ENCODE measurements around the gene PARP3. TPM values are rescaled to one million over a fixed set of nuclear protein-coding genes. Genes with fewer than 3 reads are reported as not detected.

The PARP3 gene
- total RNA-seq, 1 donor from 2014 or later, result 20.6 TPM

GRCh38 chr3:51971350-51971749 is 29.2 kb downstream of the PARP3 start:
- H3K9me3 ChIP-seq, result no peaks in the 10 kb centered on the region
- DNase-seq (ENCODE audit: extremely low spot score in 2 of 2), result no peak
- intact Hi-C loops (cut with DNase I), result no loop called here
- TF ChIP-seq POLR2AphosphoS5 (IDR thresholded peaks at IDR 0.05; ENCODE audit: insufficient read depth in 1 of 2, low read depth in 1 of 2) (no peak), POLR2A (IDR thresholded peaks at IDR 0.05) (no peak), CTCF (IDR thresholded peaks at IDR 0.05) (no peak)
- H3K27ac ChIP-seq, result no peak overlapping the region
- H3K27me3 ChIP-seq, result no peaks in the 10 kb centered on the region
- H3K36me3 ChIP-seq, result no peaks in the 10 kb centered on the region
- peaks cover 51% of the 10 kb centered on the region for H3K4me1 ChIP-seq
- no peak overlapping the region for H3K4me3 ChIP-seq

- H3K4me3 ChIP-seq, result peak overlapping the region; percentile 61 to 81
Measured at GRCh38 chr3:51974277-51974962, 32.3 kb downstream of the PARP3 start.

GRCh38 chr3:51974963-51975851 is 33.0 kb downstream of the PARP3 start, which contains the start of gene ABHD14A:
Gene ABHD14A, plus strand, starts transcription at chr3:51975064. Its CDS starts 72 bp downstream, at chr3:51975136.
- Histone ChIP-seq H3K4me3 (peak within 1 kb of the TSS; percentile 61 to 81), H3K27me3 (no peaks in the 10 kb centered on the region), H3K27ac (peak within 1 kb of the TSS; percentile 94), H3K4me1 (peaks cover 30% of the 10 kb centered on the region), H3K36me3 (no peaks in the 10 kb centered on the region), H3K9me3 (no peaks in the 10 kb centered on the region)
- intact Hi-C loops (cut with DNase I), result loop anchor here (2.0 kb wide), 1 partner anchor 34 kb away; the partner anchor contains the start of gene RRP9
- TF ChIP-seq POLR2A (IDR thresholded peaks at IDR 0.05) (peak in 1 of 2 donors; percentile 42), POLR2AphosphoS5 (IDR thresholded peaks at IDR 0.05; ENCODE audit: insufficient read depth in 1 of 2, low read depth in 1 of 2) (peak in 1 of 2 donors; percentile 11), CTCF (IDR thresholded peaks at IDR 0.05) (no peak)
- no peak for DNase-seq (ENCODE audit: extremely low spot score in 2 of 2)

More at GRCh38 chr3:51974277-51974962, 32.3 kb downstream of the PARP3 start:
- H3K27ac ChIP-seq, result peak overlapping the region; percentile 94
- no peak for DNase-seq (ENCODE audit: extremely low spot score in 2 of 2)
- H3K9me3 ChIP-seq, result no peaks in the 10 kb centered on the region
- intact Hi-C loops (cut with DNase I), result loop anchor here (2.0 kb wide), 1 partner anchor 34 kb away; the partner anchor contains the start of gene RRP9
- H3K4me1 ChIP-seq, result peaks cover 30% of the 10 kb centered on the region
- no peaks in the 10 kb centered on the region for H3K36me3 ChIP-seq
- no peaks in the 10 kb centered on the region for H3K27me3 ChIP-seq
- TF ChIP-seq POLR2A (IDR thresholded peaks at IDR 0.05) (no peak), CTCF (IDR thresholded peaks at IDR 0.05) (peak in 1 of 3 experiments; percentile 49)

GRCh38 chr3:51975852-51976549 is 33.8 kb downstream of the PARP3 start:
- Histone ChIP-seq H3K4me3 (peak overlapping the region; percentile 61 to 81), H3K4me1 (peaks cover 30% of the 10 kb centered on the region), H3K36me3 (no peaks in the 10 kb centered on the region), H3K9me3 (no peaks in the 10 kb centered on the region), H3K27me3 (no peaks in the 10 kb centered on the region), H3K27ac (peak overlapping the region; percentile 94)
- TF ChIP-seq POLR2A (IDR thresholded peaks at IDR 0.05) (no peak), POLR2AphosphoS5 (IDR thresholded peaks at IDR 0.05; ENCODE audit: insufficient read depth in 1 of 2, low read depth in 1 of 2) (peak in 1 of 2 donors; percentile 19)
- no peak for DNase-seq (ENCODE audit: extremely low spot score in 2 of 2)
- intact Hi-C loops (cut with DNase I), result loop anchor here (2.0 kb wide), 1 partner anchor 35 kb away; the partner anchor contains the start of gene RRP9

All from vagina (tissue), 2 donors.